Breast epithelium (tissue), 3 donors: ENCODE results near the gene CCT4.

ENCODE experiments used
- POLR2AphosphoS5 ChIP-seq, 3 donors: sonication (generic); formaldehyde crosslinking; IDR thresholded peaks; one replicate each; pipeline ENCODE4 v1.6.1; 2017; ENCODE audit warnings: antibody characterized with exemption in 3 of 3
- TF ChIP-seq, protein P1 (sequence below), 3 donors: fragments of 450-650 bp; IDR thresholded peaks; one replicate each; pipeline ENCODE4 v1.5.1; 2016 to 2017; ENCODE audit warnings: antibody characterized with exemption in 3 of 3, mild to moderate bottlenecking in 3 of 3, moderate library complexity in 3 of 3

DNA sequence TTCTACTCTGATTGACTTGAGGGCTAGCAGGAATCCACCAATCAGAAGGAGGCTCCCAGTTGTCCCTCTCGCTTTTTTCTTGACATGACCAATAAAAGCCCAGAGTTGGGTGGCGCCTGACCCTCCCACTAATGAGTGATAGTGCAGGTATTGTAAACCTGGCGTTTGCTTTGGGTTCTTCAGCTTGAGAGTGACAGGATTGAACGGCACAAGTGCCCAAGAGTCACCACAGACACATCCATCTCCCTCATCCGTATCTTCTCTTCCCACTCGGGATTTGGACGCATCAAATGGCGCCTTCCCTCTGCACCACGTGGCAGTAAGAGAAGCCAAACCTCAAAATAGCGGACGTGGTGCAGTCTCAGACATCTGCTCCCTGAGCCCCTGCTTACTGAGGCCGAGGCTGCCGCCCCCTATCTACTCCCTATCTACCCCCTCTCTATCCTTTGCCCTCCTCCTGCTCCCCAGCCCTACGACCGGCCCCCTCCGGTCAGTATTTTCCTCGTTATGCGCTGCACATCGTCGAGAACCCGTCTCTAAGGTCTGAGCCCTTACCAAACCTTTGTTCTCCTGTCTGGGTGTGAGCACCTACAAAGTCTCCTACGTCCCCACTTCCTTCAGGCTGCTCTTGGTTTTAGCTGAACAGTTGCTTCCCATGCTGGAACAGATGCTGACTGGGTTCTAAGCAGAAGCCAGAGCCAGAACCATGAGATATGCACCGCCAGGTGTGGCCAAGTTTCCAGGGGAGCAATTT lies 33.7 kb downstream of the CCT4 start:
- peak in 1 of 3 donors; percentile 41 for TF ChIP-seq POLR2AphosphoS5 (IDR thresholded peaks at IDR 0.05)
- TF ChIP-seq, protein P1, sequence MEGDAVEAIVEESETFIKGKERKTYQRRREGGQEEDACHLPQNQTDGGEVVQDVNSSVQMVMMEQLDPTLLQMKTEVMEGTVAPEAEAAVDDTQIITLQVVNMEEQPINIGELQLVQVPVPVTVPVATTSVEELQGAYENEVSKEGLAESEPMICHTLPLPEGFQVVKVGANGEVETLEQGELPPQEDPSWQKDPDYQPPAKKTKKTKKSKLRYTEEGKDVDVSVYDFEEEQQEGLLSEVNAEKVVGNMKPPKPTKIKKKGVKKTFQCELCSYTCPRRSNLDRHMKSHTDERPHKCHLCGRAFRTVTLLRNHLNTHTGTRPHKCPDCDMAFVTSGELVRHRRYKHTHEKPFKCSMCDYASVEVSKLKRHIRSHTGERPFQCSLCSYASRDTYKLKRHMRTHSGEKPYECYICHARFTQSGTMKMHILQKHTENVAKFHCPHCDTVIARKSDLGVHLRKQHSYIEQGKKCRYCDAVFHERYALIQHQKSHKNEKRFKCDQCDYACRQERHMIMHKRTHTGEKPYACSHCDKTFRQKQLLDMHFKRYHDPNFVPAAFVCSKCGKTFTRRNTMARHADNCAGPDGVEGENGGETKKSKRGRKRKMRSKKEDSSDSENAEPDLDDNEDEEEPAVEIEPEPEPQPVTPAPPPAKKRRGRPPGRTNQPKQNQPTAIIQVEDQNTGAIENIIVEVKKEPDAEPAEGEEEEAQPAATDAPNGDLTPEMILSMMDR (IDR thresholded peaks at IDR 0.05), result no peak
